CD4-positive, alpha-beta T cell (primary cell): Measurements from ENCODE around the gene NCAPD2. TPM values are rescaled to one million over a fixed set of nuclear protein-coding genes. Genes with fewer than 3 reads are reported as not detected.
A peak's percentile ranks its signal among the peaks of the same experiment; 100 is the strongest.

Experiments
- ATAC-seq: fragments of 200-7000 bp; cut with Tn5 transposase; one replicate; pipeline ENCODE4 v1.10.0; 2022; ENCODE audit warnings: mild to moderate bottlenecking; ENCODE audit not compliant: poor library complexity
- CTCF ChIA-PET: fragments of 350-600 bp; sonication (Branson Sonifier 250); formaldehyde crosslinking; loops from one replicate; lab custom pipeline; 2021; ENCODE audit warnings: antibody characterized with exemption, inconsistent platforms; lab: Charles Lee
- POLR2A ChIA-PET: fragments of 350-600 bp; sonication (Branson Sonifier 250); formaldehyde crosslinking; loops from one replicate; lab custom pipeline; 2021; ENCODE audit warnings: antibody characterized with exemption, inconsistent platforms; lab: Charles Lee
- DNase-seq, 14 experiments: peaks; one replicate each; pipeline ENCODE4 v3.0.0-alpha.2; 2013 to 2020; ENCODE audit warnings: mixed read lengths in 2 of 14
- H3K27ac ChIP-seq, 2 donors: one replicate each; pipeline versions ENCODE4 v1.5.1 to v1.7.0; 2013; ENCODE audit warnings: low read length in 2 of 2, low read depth in 1 of 2, mild to moderate bottlenecking in 1 of 2
- H3K27me3 ChIP-seq, 2 experiments: 1 replicate in 1 of 2; 2 replicates in 1 of 2; pipeline versions ENCODE4 v1.6.1 to v1.7.0; 2013; ENCODE audit warnings: low read length in 2 of 2, control low read depth in 1 of 2, mild to moderate bottlenecking in 1 of 2, moderate library complexity in 1 of 2; ENCODE audit not compliant: insufficient read depth in 2 of 2, control insufficient read depth in 1 of 2
- H3K36me3 ChIP-seq: one replicate; pipeline ENCODE4 v1.6.1; 2013; ENCODE audit warnings: low read length, control low read depth; ENCODE audit not compliant: insufficient read depth
- H3K4me1 ChIP-seq: one replicate; pipeline ENCODE4 v1.6.1; 2013; ENCODE audit warnings: low read length, control low read depth; ENCODE audit not compliant: insufficient read depth
- H3K4me3 ChIP-seq: one replicate; pipeline ENCODE4 v1.5.1; 2013; ENCODE audit warnings: mild to moderate bottlenecking, low read length, moderate library complexity
- H3K9me3 ChIP-seq, 2 experiments: 1 replicate in 1 of 2; 2 replicates in 1 of 2; pipeline versions ENCODE4 v1.6.1 to v1.7.0; 2013; ENCODE audit warnings: low read length in 2 of 2, mild to moderate bottlenecking in 2 of 2, control low read depth in 1 of 2, moderate library complexity in 1 of 2; ENCODE audit not compliant: control insufficient read depth in 1 of 2, insufficient read depth in 1 of 2
- H3K27ac Mint-ChIP-seq: one replicate; pipeline ENCODE4 v1.8.0; 2020; ENCODE audit warnings: mixed read lengths
- H3K27me3 Mint-ChIP-seq: one replicate; pipeline ENCODE4 v1.8.0; 2021; ENCODE audit warnings: mixed read lengths
- H3K36me3 Mint-ChIP-seq: one replicate; pipeline ENCODE4 v1.8.0; 2021; ENCODE audit warnings: low read depth, mixed read lengths
- H3K4me1 Mint-ChIP-seq: one replicate; pipeline ENCODE4 v1.8.0; 2021; ENCODE audit warnings: low read depth, mixed read lengths
- H3K4me3 Mint-ChIP-seq: one replicate; pipeline ENCODE4 v1.8.0; 2020; ENCODE audit warnings: mild to moderate bottlenecking, mixed read lengths
- H3K9me3 Mint-ChIP-seq: one replicate; pipeline ENCODE4 v1.8.0; 2020; ENCODE audit warnings: mixed read lengths
- intact Hi-C, 2 experiments: fragments of 100-400 bp; cut with DNase I in 1 of 2; cut with micrococcal nuclease in 1 of 2; formaldehyde crosslinking; loops; one replicate each; pipeline versions ENCODE4 v1.15.1 to v1.9.0; 2023 to 2025; cut with DNase I, micrococcal nuclease
- total RNA-seq, 174 experiments: library from RNA in 2 of 174; stranded (reverse) in 2 of 174; gene quantifications; one replicate each; pipeline ENCODE4 v1.2.3 and lab custom pipeline; 2021 to 2026
- TF ChIP-seq, protein P1 (sequence below): fragments of 200-600 bp; IDR thresholded peaks from one replicate; pipeline ENCODE4 v1.8.0; 2022; ENCODE audit warnings: antibody characterized with exemption, mild to moderate bottlenecking

Gene NCAPD2
- total RNA-seq, 2 experiments from 2014 or later: 13.7 to 14.9 TPM

DNA sequence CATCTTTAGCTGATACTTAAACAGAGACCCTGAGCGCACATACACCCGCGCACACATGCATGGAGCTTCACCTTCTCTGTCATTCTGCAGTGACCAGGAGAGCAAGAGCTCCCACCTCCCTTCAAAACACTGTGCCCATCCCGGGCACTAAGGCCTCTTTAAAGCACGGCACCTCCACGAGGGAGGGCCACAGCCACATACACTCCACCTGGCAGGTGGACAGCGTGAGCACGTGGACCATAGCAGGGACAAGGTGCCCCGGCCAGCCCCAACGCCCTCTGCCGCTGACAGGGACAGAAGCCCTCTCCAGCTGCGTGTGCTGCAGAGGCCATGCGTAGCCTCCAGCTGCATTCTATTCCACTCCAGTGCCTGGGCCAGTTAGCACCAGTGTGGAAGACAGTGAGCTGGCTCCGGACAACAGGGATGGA lies 45.8 kb downstream of the NCAPD2 start:
- Mint-ChIP-seq H3K36me3 (peaks cover 71% of the 10 kb centered on the region), H3K9me3 (no peaks in the 10 kb centered on the region), H3K27ac (peak overlapping the region; percentile 90), H3K4me3 (peak overlapping the region; percentile 84), H3K27me3 (no peaks in the 10 kb centered on the region), H3K4me1 (peaks cover 64% of the 10 kb centered on the region)
- peaks cover 42% of the 10 kb centered on the region for H3K36me3 ChIP-seq
- H3K27ac ChIP-seq: no peak overlapping the region
- H3K4me1 ChIP-seq: peaks cover 74% of the 10 kb centered on the region
- intact Hi-C loops: loop anchor here in 1 of 2 experiments (2.0 to 5.0 kb wide), 2 partner anchors 205 to 217 kb away; no protein-coding TSS in a partner anchor
- TF ChIP-seq, protein P1, sequence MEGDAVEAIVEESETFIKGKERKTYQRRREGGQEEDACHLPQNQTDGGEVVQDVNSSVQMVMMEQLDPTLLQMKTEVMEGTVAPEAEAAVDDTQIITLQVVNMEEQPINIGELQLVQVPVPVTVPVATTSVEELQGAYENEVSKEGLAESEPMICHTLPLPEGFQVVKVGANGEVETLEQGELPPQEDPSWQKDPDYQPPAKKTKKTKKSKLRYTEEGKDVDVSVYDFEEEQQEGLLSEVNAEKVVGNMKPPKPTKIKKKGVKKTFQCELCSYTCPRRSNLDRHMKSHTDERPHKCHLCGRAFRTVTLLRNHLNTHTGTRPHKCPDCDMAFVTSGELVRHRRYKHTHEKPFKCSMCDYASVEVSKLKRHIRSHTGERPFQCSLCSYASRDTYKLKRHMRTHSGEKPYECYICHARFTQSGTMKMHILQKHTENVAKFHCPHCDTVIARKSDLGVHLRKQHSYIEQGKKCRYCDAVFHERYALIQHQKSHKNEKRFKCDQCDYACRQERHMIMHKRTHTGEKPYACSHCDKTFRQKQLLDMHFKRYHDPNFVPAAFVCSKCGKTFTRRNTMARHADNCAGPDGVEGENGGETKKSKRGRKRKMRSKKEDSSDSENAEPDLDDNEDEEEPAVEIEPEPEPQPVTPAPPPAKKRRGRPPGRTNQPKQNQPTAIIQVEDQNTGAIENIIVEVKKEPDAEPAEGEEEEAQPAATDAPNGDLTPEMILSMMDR: no peak
- CTCF ChIA-PET: interaction anchor here (0.9 to 3.0 kb wide), 4 partner anchors 70 to 116 kb away, joined by 3 to 39 read pairs (median 12); partner anchors contain the start of gene VAMP1
- peaks cover 0 to 4% of the 10 kb centered on the region in 2 experiments for H3K9me3 ChIP-seq
- H3K27me3 ChIP-seq: no peaks in the 10 kb centered on the region
- POLR2A ChIA-PET: interaction anchor here (0.6 to 6.5 kb wide), 7 partner anchors 69 to 310 kb away, joined by 3 to 42 read pairs (median 11); partner anchors contain the start of genes TAPBPL and VAMP1
- DNase-seq: no peak
- H3K4me3 ChIP-seq: no peak overlapping the region
- ATAC-seq: no peak

DNA sequence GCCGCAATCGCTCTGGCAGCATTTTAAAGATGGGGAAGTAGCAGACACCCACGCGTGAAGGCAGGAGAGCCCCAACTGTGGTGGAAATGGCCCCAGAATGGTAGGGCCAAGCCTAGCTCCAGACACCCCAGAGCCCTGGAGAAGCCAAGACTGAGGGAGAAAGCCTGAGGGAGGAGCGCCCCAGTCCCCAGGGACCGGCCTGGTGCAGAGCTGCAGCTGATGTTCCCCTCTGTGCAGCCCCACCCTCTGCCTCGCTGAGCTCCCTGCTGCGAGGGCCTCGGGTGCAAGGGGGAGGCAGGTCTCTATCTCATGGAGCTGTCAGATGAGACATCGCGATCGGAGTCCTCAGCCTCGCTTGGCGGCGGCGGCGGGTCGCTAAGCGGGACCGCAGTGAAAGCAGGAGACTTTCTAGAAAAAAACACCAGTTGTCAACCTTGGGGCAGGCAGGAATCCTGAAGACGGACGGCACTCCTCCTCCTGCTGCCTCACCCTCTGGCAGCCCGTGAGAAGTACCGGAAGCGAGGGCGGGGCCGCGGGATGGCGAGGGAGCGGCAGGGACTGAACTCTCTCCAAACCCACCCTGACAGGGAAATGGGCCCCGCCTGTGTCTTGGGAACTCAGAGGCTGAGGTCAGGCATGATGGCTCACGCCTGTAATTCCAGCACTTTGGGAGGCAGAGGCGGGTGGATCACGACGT lies 46.4 kb downstream of the NCAPD2 start:
- Mint-ChIP-seq H3K36me3 (peaks cover 66% of the 10 kb centered on the region), H3K27ac (peak overlapping the region; percentile 90), H3K27me3 (no peaks in the 10 kb centered on the region), H3K9me3 (no peaks in the 10 kb centered on the region), H3K4me3 (peak overlapping the region; percentile 84), H3K4me1 (peaks cover 59% of the 10 kb centered on the region)
- ATAC-seq: peak; percentile 37
- H3K36me3 ChIP-seq: peaks cover 43% of the 10 kb centered on the region
- TF ChIP-seq, protein P1: no peak
- H3K4me3 ChIP-seq: peak overlapping the region; percentile 26
- peak in 10 of 14 experiments; percentile 33 to 67 (median 54) for DNase-seq
- H3K27me3 ChIP-seq: no peaks in the 10 kb centered on the region
- peaks cover 72% of the 10 kb centered on the region for H3K4me1 ChIP-seq
- no peak overlapping the region for H3K27ac ChIP-seq
- intact Hi-C loops: no loop called here
- peaks cover 0 to 4% of the 10 kb centered on the region in 2 experiments for H3K9me3 ChIP-seq
- POLR2A ChIA-PET: interaction anchor here (1.0 to 6.5 kb wide), 9 partner anchors 11 to 209 kb away, joined by 3 to 42 read pairs (median 5); partner anchors contain the start of genes TAPBPL and VAMP1
- CTCF ChIA-PET: interaction anchor here (0.9 to 3.0 kb wide), 3 partner anchors 14 to 116 kb away, joined by 3 to 22 read pairs (median 4); partner anchors contain the start of gene VAMP1

DNA sequence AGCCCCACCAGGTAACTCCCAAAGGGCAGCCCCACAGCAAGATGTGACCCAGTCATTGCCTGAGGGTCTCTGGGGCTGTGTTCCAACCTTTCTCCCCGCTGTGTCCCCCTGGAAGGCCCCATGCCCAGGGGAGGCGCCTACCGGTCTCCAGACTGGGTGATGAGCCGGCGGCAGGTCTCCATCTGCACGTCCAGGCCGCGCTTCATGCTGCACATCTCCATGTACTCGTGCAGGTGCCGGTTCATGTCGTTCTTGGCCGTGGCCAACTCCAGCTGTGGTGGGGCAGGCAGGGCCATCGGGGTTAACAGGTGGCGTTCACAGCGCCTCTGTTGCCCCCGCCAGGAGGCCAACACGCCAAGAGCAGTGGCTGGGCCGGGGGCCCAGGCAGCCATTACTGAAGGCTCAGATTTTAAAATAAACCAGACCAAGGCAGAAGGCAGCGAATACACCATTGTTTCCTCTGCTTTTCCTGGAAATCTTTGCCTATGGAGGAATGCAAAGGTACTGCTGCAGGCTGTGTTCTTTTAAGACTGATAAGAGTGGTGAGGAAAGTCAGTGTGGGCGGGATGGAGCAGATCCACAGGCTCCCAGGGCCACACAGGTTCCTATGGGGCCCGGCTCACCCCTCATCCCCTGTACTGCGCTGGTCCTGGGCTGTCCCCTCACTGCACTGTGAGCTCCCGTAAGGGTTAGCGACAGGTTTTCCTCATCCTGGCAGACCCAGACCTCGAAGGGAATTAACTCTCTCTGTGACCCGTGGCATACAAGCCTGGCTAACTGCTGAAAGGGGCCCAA lies 47.7 kb downstream of the NCAPD2 start:
- no peak for DNase-seq
- no peak for ATAC-seq
- no peaks in the 10 kb centered on the region for H3K27me3 Mint-ChIP-seq
- ChIA-PET POLR2A (interaction anchor here (0.6 to 3.1 kb wide), 7 partner anchors 10 to 210 kb away, joined by 3 to 12 read pairs (median 3); partner anchors contain the start of gene VAMP1), CTCF (interaction anchor here (0.6 to 1.1 kb wide), 3 partner anchors 12 to 16 kb away, joined by 4 to 5 read pairs (median 4); no protein-coding TSS in a partner anchor)
- H3K27ac ChIP-seq: no peak overlapping the region
- peaks cover 65% of the 10 kb centered on the region for H3K36me3 Mint-ChIP-seq
- H3K4me3 ChIP-seq: no peak overlapping the region
- peaks cover 60% of the 10 kb centered on the region for H3K4me1 ChIP-seq
- peaks cover 42% of the 10 kb centered on the region for H3K36me3 ChIP-seq
- no peaks in the 10 kb centered on the region for H3K27me3 ChIP-seq
- no peaks in the 10 kb centered on the region for H3K9me3 Mint-ChIP-seq
- TF ChIP-seq, protein P1: no peak
- peak overlapping the region; percentile 90 for H3K27ac Mint-ChIP-seq
- H3K4me1 Mint-ChIP-seq: peaks cover 47% of the 10 kb centered on the region
- peaks cover 0 to 4% of the 10 kb centered on the region in 2 experiments for H3K9me3 ChIP-seq
- intact Hi-C loops: no loop called here
- peak overlapping the region; percentile 84 for H3K4me3 Mint-ChIP-seq
